AG09319 (cell line): ENCODE measurements around the gene RGL1.
"Not testable (repeated sequence)": the region's sequence is repeated elsewhere in the genome, so short reads cannot be mapped to it uniquely, and the experiment has no call there.

ENCODE experiments used
- DNase-seq: peaks from one replicate; pipeline ENCODE4 v3.0.0-alpha.2; 2010; ENCODE audit warnings: low read depth; ENCODE audit errors: extremely low read depth
- TF ChIP-seq, protein P1 (sequence below): IDR thresholded peaks from 2 replicates; pipeline ENCODE4 v1.5.1; 2011; ENCODE audit warnings: low read depth, mild to moderate bottlenecking, inconsistent platforms, low read length, moderate library complexity

RGL1 gene

GRCh38 chr1:183778045-183778444 is 26.9 kb upstream of the RGL1 start:
- no peak for DNase-seq
- TF ChIP-seq, protein P1, sequence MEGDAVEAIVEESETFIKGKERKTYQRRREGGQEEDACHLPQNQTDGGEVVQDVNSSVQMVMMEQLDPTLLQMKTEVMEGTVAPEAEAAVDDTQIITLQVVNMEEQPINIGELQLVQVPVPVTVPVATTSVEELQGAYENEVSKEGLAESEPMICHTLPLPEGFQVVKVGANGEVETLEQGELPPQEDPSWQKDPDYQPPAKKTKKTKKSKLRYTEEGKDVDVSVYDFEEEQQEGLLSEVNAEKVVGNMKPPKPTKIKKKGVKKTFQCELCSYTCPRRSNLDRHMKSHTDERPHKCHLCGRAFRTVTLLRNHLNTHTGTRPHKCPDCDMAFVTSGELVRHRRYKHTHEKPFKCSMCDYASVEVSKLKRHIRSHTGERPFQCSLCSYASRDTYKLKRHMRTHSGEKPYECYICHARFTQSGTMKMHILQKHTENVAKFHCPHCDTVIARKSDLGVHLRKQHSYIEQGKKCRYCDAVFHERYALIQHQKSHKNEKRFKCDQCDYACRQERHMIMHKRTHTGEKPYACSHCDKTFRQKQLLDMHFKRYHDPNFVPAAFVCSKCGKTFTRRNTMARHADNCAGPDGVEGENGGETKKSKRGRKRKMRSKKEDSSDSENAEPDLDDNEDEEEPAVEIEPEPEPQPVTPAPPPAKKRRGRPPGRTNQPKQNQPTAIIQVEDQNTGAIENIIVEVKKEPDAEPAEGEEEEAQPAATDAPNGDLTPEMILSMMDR, result no peak

GRCh38 chr1:183778568-183779433 is 26.1 kb upstream of the RGL1 start:
- DNase-seq, result no peak
- TF ChIP-seq, protein P1, result no peak

- TF ChIP-seq, protein P1, result no peak
- no peak for DNase-seq
Measured at GRCh38 chr1:183780159-183780558, 24.8 kb upstream of the RGL1 start.

DNA sequence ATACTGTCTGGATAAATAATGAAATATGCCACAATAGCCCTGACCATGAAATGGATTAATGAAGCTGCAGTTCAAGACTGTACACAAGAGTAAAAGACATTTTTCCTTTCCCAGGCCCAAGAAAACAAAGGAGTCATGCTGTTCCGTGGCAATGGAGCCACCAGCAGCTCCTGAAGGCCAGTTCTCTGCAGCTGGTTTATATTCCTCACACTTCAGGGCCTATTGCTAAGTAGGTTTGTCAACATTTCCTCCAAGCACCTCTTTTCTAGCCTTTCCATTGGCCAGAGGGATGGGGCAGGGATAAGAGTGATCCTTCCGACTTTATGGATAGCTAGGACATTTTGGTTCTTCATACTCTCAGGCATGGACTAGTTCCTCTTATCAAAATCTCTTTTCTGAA is 24.2 kb upstream of the RGL1 start:
- TF ChIP-seq, protein P1, result no peak
- no peak for DNase-seq

DNA sequence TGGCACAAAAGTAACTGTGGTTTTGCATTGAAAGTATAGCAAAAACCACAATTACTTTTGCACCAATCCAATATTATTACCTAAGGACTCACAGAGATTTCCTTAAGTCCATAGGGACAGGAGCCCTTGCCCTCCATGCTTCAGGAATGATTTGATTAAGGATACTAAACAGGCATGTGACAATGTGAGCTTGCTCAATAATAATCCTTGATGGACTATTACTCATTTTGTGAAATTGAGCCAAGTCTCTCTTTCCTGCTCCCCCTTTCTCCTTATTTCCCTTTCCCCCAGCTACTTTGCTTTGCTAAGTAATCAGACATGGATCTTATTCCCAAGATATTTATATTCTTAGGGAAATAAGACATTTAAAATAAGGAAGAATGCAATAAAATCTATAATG is 21.6 kb upstream of the RGL1 start:
- DNase-seq, result no peak
- TF ChIP-seq, protein P1, result no peak

GRCh38 chr1:183783767-183784637 is 20.9 kb upstream of the RGL1 start:
- TF ChIP-seq, protein P1, result no peak
- peak; percentile 37 for DNase-seq

GRCh38 chr1:183785921-183786320 is 19.0 kb upstream of the RGL1 start:
- not testable (repeated sequence) for DNase-seq
